T-helper 2 cell (primary cell): ENCODE data around the gene CERKL.

Source experiments
- DNase-seq, 5 experiments: peaks; one replicate each; pipeline versions ENCODE4 v3.0.0 to v3.0.0-alpha.2; 2012 to 2022

The CERKL gene

DNA sequence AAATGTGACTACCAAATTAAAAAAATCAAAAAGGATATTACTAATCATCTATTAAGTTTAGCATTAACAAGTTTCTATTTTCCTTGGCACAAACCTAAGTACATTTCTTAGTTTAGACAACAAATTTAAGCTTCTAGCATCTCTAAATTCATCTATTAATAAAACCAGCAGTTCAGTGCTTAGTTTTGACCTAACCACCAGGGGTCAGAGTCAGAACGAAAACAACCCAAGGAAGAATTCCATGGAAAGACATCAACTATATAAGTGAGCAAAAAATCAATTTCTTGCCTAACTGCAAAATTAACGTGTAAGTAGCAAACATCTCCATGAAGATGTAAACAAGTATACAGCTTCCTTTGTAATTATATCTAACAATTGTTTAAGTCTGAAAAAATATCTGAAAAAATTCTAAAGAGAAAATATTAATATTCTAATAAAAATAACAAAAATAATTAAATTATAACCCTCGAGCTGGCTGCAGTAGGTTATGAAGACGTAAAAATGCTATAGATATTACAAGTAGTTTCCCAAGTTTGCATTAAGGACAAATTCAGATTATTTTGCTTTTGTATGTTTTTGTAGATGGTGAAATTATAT is 83.7 kb downstream of the CERKL start:
- no peak for DNase-seq

GRCh38 chr2:181570833-181571661 is 85.9 kb downstream of the CERKL start:
- no peak for DNase-seq

GRCh38 chr2:181570059-181570458 is 86.8 kb downstream of the CERKL start:
- DNase-seq: no peak

DNA sequence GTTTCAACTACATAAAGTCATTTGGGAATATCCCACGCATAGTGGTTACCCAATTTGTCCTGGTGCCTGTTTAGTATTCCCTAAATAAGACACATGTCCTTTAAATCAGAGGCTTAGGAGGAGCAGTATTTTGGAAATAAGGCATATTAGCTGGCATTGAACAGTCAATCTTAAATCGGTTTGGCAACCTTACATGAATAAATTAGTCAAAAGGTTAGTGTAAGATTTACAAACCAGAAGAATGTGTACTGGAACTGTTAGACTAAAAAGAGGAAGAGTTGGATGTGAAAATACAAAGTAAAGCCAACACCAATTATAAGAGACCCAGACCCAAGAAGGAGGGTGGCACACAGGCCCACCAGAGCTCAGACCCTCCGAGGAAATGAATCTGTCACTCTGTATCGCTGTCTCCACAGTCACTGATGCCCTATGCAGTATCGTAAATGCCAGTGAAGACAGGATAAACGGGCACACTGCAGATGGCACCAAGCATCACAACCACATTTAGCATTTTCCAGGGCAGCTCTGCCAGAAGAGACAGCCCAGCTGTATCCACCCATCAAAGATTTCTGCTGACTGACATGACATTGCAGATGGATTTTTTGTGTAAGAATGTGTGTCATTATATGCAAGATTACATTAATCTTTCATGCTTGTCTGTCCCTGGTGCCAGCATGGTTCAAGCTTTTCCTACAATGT is 90.4 kb downstream of the CERKL start:
- DNase-seq: no peak

DNA sequence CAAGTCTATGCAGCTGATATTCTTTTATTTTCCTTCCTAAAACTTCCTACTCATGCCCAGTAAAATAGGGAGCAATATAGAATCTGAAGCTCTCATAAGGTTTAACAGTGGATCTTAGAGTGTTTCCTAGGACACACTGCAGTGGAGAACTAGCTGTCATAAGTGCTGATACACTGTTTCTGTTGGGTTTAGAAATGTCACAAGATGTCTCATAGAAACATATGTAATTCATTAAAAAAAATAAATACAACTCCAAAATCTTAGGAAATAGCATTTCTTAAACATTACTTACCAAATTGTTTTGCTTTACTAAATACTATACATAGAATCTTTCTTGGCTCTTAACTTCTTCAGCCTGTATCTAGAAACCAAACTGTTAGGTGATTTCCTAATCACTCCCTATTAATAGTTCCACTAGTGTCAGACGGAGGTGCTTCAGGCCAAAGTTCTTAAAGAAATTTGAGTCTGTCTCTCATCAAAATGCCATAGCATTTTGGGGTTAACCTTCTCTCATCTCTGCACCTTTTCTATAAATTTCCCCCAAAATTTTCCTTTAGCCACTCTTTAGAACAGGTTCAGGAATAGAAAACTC is 93.7 kb downstream of the CERKL start:
- DNase-seq: no peak

- DNase-seq: no peak
Observed at GRCh38 chr2:181558371-181558770, 98.5 kb downstream of the CERKL start.

- DNase-seq: no peak
Observed at GRCh38 chr2:181554061-181554830, 102.7 kb downstream of the CERKL start.

DNA sequence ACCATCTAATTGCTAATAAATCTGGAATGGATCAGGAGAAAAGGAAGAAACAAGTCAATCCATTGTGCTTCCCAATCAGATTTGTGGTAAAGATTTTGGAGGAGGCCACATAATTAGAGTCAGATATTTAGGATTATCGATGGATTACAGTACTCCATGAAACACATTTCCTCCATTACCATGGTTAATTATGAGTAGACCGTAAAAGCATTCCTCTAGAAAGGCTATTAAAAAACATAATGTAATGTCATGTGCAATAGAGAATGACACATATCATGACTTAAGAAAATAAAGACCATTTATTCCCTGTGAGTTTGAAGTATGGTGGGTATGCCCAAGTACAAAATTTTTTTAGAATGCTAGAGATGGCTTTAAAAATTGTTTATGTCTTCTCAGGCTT is 103.7 kb downstream of the CERKL start:
- DNase-seq: no peak

- DNase-seq: no peak
Observed at GRCh38 chr2:181552808-181553207, 104.1 kb downstream of the CERKL start.

DNA sequence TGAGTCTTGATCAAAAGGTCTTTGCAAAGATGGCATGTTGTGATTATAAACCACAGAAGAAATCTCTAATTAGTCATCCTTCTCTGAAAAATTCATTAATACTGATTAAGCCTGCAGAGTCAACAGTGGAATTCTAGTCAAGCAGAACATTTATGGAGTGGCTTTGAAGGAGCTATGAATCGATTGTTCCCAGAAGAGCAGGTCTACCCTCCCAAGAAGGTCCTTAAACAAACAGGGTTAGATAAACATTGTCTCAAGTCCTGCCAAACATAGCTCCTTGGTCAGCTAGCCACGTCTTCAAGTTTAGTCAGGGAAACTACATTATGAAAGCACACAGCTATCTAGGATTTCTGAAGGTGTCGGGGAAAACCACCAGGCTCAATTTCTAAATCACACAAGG is 110.8 kb downstream of the CERKL start:
- no peak for DNase-seq

GRCh38 chr2:181542170-181542569 is 114.7 kb downstream of the CERKL start:
- DNase-seq: no peak

DNA sequence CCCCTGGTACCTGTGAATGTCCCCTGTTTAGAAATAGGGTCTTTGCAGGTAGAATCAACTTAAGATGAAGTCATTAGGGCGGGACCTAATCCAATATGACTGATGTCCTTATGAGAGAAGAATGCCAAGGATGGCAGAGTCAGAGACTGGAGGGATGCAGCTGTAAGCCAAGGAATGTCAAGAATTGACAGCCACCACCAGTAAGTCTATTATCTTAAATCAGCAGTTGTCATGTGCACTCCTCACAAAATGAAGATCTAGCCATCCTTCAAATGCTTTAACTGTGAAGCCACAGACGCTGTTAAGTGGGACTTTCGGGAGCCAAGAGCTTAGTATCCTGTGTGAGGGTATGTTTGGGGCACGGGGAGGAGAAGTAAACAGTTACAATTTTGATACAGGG is 116.5 kb downstream of the CERKL start:
- no peak for DNase-seq

- no peak for DNase-seq
Observed at GRCh38 chr2:181536730-181537129, 120.2 kb downstream of the CERKL start.

GRCh38 chr2:181528441-181528840 is 128.5 kb downstream of the CERKL start:
- no peak for DNase-seq

- no peak for DNase-seq
Observed at GRCh38 chr2:181527058-181527457, 129.8 kb downstream of the CERKL start.

DNA sequence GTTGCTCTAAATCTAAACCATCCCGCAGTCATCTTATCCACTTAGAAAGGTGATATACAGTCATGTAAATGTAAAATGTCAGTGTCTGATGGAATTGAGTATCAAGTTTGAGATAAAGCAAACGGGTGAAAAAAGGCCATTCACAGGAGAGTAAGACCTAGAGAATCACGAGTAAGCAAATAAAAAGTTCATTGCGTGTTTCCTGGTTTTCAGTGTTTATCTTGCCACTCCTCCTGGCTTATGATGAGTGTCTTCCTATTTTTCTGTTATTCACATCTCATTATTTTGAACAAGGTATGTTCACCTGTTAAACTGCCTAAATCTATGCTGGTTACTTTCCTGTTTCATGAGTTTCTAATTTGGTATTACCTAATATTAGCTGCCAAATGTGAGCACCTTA is 130.9 kb downstream of the CERKL start:
- no peak for DNase-seq

GRCh38 chr2:181523756-181524155 is 133.1 kb downstream of the CERKL start:
- DNase-seq: no peak

DNA sequence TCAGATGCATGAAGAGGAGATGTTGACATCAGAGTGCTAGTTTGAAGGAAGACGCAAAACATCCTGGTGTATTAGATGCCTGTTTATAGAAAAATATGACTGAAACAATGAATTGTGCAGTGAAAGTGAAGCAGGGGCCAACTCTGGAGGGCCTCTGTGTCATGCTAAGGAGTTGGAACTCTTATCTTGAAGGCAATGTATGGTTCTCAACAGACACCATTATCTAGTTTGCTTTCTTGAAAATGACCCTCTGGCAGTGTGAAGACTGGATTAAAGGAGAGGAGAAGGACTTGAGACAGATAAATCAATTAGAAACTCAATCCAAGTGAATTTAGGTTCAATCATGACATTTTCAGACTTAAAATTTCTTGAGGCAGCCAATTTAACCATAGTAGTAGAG is 136.7 kb downstream of the CERKL start:
- no peak for DNase-seq

DNA sequence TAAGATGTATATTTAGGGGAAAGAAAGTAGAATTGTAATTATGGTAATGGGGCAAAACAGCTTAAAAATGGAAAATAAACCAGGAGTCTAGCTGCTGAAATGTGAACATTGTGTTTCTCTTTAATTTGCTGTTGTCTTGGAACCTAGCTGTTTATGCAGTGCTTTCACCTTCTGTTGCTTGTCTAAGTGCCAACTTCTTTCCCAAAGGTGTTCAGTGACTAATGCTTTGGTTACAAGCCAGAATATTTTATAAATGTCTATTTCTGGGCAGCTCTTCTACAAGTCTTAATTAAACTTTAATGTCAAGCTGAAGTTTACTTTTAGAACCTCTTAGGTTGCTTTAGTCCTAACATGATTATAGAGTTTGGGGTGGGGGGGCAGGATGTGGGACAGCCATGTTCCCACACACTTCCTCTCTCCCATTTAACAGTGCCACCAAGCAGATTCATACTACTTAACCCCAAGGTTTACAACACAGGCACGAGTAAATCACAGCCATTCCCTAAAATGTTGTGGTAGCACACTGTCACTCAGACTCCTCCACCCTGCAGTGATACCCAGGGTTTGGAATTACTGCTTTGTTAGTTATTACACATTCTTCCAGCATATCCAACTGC is 139.1 kb downstream of the CERKL start:
- peak in 1 of 5 experiments; percentile 1 for DNase-seq

DNA sequence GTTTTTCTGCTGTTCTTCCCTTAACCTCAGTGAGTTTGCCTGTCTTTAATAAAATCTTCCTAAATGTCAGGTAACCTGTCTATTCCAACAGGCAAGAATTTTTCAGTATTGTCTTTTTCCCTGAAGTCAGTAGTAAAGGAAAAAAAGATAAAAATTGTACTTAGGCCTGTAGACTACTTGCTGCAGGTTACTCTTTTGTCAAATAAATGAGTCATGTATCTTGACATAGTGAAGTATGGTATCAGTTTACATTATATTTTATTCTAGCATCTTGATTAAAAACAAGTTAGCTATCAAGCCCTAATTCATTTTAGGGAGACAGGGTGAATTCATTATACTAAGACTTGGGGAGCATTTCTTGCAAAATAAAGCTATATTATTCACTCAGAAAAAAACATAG is 139.9 kb downstream of the CERKL start:
- no peak for DNase-seq

DNA sequence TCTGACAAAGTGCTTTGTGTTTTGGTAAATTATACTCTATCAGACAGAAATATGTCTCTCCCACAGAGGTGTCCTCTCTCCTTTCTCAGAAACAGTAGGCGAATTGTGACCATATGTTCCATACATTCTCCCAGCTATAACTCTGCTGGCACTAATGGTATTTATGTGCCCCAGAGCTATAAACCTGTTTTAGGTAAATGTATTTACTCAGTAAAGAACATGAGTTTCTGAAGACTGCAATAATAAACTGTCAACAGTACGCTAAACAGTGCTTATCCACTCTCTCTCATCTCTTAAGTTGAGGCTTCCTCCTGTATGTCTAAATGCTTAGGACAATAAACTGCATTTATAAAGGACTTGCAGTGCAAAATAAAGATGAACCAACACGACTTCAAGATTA is 141.2 kb downstream of the CERKL start:
- no peak for DNase-seq

- DNase-seq: no peak
Observed at GRCh38 chr2:181500201-181500600, 156.7 kb downstream of the CERKL start.
